GM19324 (cell line): ENCODE data around the gene CRY2.

Experiments
- ATAC-seq: cut with Tn5 transposase; IDR thresholded peaks from one replicate; pipeline ENCODE4 v1.9.1; 2021; ENCODE audit warnings: mild to moderate bottlenecking, moderate library complexity; ENCODE audit not compliant: unreplicated experiment, low FRiP score

Gene CRY2

DNA sequence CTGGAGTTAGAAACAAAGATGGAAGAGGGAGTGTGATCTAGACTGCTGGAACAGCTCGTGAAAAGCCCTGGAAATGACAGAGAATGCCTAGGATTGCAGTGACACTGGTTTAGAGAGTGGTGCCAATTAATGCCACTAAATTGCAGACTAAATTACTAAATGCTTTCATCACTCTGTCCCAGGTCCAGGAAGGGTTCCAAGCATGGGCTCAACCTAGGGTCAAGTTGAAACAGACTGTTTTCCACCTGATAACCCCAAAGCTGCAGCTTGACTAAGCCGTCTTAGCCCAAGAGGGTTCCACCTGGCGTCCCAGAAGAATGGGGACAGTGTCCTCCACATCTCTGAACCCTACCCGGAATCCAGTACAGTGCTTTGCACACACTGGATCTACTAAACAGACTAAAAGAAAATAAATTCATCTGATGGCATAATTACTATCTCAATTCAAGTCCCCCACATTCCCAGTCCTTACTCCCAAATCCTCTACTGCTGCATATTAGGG lies 1.1 kb upstream of the CRY2 start:
- ATAC-seq: no peak

DNA sequence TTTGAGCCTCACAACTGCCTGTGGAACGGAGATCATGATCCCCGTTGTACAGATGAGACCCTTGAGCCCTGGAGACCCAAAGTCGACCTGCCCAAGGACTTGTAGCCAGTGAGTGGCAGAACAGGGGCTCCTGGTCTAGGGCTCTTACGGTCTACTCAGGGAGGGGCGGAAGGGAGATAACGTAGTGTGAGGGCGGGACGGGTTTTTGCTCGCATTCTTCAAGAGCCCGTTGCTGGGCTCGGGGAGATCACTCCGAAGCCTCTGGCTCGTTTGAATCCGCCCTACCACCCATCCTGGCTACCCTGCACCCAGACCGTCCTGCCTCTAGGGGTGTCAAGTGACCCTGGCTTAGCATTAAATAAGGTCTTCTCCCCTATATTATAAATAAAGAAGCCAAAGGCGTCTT lies 639 bp downstream of the CRY2 start:
- no peak for ATAC-seq

DNA sequence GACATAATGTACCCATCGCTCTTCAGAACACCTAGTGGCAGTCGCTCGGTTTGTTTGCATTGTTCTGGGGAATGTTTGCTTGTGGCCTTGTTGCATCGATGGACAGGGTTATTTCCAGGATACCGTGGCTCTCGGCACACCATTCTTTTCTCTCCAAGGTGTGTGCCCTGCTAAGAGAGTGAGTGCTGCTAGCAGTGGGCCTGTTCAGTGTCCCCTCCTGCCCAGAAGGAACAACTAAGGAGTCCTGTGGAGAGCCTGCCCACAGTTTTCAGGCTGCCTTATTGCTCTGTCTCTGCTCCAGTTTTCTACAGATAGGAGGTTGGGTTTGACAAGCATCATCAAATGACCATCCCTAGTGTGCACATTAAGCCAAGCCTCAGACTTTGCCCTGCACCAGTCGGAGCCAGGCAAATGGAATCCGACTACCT lies 1.4 kb downstream of the CRY2 start:
- ATAC-seq: no peak

DNA sequence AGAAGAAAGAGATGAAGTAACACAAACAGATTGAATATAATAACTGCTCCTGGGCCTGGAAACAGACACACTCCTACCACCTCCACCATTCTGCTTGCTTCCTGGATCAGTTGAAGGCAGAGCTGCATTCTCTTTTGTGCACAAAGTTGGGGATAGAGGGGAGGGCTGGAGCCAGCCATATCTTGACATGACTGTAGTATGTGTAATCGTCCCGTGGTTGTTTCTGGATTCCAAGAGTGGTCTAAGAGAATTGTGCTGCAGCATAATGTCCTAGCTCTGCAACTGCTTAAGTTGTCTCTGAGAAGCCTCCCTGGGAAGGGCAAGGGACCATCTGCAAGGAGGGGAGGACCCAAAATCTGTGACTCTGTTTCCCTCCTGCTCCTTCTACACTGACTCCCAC lies 3.2 kb downstream of the CRY2 start:
- no peak for ATAC-seq

DNA sequence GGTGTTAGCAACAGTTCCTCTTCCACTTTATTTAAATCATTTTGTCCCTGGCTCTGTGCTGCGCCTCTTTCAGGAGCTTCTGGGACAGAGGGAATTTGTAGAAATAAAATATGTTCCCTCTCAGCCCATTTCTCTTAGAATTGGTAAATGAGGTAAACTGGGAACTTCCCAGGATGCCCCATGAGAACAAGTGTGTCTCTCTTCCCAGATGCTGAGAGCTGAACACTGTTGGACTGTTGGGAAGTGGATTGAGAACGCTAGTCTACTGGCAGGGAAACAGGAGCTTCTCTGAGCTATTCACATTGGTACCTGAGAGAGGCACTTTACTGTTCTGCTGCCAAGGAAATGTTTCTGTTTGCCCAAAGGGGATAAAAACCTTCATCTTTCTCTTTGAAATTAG lies 4.0 kb downstream of the CRY2 start:
- no peak for ATAC-seq

DNA sequence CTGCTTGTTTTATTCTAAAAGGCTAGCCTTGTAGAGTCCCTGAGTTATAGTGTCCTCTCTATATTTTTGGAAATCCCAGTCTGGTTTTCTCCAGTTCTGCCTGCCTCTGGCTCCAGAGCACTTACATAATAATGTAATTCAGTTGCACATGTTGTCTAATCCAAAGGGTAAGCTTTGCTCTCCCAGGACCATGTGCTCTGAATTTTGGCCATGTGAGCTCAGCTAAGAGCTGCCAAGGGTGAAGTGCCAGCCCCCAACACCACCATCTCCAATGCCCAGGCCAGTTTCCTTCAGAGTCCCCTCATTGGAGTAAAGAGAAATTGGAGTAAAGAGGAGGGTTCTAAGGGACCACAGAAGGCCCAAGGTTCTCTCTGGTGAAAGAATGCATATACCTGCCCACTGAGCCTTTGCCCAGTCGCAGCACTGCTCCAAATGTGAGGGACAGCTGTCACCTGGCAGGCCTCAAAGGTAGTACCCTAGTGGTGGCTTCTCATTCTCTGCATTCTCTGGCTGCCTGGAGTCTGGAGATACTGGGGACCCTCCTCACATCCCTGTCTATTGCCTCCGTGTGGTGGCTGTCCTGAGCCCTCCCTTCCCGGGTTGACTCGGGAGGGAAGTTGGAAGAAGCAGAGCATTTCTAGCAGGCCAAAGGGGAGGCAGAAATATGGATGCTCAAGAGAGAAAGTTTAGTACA lies 4.9 kb downstream of the CRY2 start:
- peak; percentile 12 for ATAC-seq

DNA sequence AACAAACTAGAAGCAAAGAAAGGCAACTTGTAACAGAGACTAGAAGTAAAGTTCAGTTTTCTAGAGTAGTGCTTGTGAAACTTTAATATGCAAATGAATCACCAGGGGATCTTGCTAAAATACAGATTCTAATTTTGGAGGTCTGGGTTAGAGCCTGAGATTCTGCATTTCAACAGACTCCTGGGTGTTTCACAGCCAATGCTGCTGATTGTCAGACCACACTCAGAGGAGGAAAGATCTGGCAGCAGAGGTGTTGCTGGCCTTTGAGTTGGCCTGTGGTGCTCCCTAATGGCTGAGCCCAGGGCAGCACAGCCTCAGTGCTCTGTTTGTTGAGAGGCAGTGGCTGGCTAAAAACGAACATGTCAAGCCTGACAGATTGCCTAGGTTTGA lies 5.4 kb downstream of the CRY2 start:
- peak; percentile 49 for ATAC-seq

DNA sequence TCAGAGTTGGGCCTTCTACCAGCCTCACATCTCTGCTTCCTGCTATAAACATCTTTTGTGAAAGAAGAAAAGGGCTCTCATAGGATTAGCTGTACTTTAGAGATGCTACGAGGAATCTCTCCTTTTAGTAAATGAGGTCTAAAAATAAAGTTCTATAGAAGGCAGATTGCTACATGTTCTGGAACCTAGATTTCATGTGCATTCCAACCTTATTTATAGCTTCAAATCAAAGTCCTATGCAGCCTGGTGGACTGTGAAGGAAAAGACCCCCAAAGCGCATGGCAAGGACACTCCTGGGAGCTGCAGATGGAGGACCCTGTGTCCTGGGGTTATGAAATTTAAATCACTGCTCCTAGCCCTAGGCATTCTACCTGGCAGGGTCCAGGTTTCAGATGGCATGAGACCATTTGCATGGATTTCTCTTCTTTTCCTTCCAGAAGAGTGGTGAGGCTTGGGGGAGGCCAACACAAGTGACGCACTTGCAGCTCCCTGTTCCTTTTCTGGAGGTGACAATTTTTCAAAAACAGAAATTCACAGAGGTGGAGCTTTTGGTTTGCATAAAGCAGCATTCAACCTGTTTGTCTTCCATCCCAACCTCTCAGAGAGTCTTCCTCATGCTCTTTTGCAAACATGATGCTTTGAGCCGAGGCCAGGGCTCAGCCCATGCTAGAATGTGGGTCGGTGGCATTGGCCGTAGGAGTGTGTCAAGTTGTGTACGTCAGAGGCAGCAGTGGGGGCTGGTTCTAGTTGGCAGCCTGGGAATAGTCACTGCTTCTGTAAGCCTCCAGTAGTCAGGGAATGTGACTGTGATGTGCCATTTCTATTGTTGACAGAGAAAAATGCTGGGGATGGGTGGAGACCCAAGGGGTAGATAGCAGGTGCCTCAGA lies 6.3 kb downstream of the CRY2 start:
- ATAC-seq: no peak

DNA sequence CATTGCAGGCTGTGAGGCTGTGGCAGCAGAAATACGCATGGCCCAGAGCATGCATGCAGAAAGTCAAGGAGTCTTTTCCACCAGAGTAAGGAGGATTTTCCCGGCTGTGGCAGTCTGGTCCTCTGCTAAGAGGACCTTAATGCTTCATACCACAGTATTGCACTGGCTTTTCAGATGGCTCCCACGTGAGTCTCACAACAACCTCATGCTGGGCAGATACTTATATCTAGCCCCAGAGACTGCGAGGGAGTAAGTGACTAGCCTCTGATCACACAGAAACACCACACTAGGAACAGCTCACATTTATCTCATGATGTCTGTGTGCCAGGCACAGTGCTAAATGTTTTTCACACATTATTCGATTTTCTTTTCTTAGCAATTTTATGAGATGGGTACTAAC lies 8.0 kb downstream of the CRY2 start:
- ATAC-seq: no peak

DNA sequence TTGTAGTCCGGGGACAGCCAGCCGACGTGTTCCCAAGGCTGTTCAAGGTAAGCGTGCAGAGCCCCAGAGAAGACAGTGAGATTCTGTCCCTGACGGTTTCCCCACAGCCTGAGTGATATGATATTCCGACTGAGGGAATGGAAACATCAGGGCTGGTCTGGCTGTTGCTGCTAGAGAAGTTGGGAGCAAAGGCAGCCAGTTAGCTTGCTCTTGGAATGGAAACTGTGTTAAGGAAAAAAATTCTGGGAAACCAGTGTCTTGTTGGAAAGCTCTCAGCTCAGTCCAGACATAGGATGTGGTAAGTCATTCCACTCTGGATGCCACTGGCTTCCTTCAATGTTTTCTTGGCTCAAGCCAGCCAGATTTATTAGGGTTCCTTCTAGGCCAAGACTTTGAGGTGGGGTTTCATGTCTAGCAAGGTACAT lies 8.8 kb downstream of the CRY2 start:
- no peak for ATAC-seq

DNA sequence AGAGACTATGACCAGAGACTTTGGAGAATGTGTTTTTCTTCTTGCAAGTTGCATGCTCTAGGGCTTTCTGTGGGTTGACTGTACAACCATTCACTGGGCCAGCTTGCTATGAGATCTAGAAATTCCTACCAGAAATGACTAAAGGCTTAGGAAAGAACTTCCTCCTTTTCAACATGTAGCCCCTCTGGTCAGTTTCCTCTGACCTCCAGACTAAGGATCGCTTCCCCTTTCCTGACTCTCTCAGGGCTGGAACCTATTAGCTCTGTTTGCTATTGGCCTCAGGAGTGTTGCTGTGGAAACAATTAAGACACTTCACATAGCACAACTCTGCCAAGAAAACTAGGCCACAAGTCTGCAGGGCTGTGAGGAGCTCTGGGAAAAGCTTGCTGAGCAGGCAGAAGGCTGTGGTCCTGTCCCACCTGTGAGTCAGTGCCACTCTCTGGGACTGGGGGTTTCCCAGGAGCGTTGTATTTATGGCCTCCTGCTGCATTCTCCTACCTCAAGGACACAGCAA lies 10.7 kb downstream of the CRY2 start:
- no peak for ATAC-seq

DNA sequence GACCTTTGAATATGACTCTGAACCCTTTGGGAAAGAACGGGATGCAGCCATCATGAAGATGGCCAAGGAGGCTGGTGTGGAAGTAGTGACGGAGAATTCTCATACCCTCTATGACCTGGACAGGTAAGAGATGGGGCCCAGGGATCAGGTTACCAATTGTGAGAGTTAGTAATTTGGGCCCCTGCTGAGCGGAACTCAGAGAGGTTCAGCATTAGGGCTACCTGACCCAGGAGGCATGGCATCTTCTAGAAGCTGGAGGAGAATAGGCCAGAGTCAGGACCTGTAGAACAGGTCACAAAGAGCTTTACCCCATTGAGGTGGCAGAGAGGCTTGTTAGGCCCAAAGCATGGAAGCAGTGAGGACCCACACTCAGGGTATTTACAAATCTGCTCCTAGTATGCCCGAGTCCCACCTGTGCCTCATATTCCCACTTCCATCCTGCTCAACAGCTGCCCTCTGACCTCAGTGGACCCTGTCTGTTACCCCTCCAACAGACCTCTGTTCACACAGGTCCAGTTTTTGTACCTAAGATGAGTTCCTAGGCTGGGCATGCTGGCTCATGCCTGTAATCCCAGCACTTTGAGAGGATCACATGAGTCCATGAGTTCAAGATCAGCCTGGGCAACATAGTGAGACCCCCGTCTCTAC lies 11.6 kb downstream of the CRY2 start:
- no peak for ATAC-seq

DNA sequence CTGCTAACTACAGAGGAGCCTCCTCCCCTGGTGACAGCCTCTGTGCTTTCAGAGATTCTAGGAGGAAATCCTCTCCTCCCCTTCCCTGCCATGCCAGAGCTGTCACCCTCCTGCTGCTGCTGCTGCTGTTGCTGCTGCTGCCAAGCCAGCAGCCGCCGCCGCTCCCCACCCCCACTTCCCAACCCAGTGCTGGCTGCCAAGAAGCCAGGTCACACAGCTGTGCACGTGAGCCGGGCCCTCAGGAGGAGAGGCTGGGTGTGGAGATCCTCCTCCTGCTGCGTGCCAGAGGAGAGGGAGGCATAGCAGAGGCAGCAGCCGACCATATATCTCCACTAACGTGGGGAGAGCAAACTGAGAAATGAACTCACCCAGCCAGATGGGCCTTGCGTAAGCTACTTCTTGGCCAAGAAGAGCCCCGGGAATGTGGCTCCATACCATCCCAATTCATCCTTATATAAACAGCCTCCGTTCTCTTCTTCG lies 12.4 kb downstream of the CRY2 start:
- ATAC-seq: no peak

DNA sequence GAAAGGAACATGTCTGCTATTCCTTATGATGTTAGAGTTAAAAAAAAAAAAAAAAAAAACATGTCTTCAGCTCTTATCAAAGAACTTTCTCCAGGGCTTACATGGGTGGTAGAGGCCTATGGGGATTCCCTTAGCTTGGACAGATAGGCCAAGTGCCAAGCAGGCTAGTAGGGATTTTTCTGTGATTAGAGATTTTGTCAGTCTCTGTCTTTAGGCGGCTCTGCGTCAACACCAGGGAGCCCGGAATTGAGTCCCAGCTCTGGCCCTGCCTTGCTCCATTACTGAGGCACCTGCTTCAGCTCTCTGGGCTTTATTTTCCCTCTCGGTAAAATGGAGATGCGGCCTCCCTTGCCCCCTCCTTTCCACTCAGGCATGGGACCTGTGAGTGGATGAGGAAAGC lies 13.1 kb downstream of the CRY2 start:
- no peak for ATAC-seq

DNA sequence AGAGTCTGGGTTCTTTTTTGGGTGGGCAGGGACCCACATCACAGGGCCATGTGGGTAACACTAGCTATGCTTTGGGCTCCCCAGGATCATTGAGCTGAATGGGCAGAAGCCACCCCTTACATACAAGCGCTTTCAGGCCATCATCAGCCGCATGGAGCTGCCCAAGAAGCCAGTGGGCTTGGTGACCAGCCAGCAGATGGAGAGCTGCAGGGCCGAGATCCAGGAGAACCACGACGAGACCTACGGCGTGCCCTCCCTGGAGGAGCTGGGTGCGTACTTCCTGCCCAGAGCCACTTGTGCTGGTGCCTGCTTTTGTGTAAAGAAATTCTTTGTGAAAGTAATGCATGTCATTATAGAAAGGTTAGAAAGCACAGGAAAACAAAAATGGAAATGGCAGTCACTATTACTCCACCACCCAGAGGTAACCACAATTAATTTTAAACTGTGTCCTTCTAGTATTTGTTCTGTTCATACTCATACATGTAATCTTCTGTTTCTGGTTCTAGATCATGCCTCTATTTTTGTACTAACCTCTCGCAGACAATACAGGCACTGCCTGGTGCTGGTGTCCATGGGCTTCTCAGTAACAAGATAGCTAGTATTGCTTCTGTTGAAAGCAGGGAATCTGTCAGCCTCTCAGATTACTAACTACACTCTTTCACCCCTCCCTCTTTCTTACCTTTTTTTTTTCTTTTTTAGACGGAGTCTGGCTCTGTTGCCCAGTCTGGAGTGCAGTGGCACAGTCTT lies 13.7 kb downstream of the CRY2 start:
- ATAC-seq: no peak

DNA sequence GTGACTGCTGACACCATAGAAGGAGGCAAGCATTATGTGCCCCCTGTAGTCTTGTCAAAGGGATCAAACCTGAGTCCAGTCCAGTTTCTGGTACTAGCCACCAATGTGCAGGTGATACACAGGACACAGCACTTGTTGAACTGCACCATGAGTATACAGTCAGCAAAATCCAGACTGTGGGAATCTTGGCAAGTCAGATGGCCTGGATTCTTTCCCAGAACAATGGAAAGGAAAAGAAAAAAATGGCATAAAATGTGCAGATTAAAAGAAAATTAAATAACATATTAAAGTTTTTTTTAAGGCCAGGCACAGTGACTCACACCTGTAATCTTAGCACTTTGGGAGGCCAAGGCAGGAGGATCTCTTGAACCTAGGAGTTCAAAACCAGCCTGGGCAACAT lies 16.8 kb downstream of the CRY2 start:
- no peak for ATAC-seq

DNA sequence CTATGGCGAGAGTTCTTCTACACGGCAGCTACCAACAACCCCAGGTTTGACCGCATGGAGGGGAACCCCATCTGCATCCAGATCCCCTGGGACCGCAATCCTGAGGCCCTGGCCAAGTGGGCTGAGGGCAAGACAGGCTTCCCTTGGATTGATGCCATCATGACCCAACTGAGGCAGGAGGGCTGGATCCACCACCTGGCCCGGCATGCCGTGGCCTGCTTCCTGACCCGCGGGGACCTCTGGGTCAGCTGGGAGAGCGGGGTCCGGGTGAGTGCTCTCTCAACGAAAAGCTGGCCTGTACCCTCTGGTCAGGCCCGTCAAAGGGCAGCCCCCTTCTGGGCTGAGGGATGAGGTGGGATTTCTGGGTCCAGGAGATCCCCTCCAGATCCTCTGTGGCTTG lies 22.3 kb downstream of the CRY2 start:
- ATAC-seq: no peak

DNA sequence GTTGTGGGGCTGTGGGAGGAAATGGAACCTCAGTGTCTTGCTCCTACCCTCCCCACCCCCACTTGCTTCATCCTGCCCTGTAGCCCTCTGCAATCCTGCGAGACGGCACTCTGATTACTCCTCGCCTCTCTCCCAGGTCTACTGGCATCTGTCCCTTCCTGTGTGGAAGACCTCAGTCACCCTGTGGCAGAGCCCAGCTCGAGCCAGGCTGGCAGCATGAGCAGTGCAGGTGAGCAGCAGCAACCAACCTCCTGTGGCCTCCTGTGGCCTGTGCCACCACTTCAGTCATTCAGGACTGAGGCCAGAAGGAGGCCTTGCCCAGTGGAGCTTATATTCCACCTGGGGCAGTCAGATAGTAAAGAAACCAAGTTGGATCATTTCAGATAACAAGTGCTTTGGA lies 23.4 kb downstream of the CRY2 start:
- no peak for ATAC-seq

DNA sequence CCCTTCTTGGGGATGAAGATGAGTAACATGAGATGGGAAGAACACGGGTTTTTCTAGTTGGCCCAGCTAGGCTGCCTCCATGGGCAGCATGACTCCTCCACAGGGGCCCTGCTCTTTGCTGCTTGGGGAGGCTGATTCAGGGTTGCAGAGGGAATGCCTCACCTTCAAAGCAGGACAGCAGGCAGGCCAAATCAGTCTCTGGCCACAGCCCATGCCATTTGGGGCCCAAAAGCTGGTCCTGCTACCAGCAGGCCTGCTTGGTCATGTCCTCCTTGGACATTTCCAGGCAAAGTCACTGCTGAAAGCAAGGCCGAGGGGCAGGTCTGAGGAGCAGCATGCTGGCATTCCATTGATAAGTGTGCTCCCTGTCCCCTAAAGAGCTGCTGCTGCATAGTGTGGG lies 24.4 kb downstream of the CRY2 start:
- ATAC-seq: no peak

DNA sequence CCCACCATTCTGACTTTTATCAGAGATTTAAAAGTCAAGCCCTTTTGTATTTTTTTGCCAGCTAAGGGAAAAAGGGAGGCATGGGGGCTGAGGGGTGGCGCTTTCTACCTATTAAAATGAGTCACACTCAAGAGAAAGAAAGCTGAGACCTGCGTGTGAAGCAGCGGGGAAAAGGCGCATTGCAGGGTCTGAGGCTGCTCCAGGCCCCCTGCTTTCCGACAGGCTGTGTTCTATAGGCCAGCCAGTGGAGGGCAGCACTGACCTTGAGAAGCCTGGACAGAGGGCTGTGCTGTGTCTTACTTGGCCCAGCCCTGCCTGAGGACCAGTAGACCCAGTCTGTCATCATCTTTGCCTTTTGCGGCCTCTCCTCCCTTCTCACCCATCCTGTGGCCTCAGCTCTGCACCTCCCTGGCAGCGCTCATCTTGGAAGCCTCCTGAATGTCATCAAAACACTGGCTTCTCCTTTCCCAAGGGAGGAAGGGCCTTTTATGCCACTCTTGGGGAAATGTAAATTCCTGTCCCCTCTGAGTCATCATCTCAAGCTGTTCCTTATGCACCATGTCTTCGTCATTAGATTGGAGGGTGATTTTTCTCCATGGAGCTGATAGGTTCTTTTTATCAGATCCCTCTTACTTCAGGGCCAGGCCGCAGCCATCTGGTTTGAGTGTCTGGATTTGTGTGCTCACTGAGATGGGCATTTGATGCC lies 25.5 kb downstream of the CRY2 start:
- no peak for ATAC-seq
